HG03460 (cell line): ENCODE results near the gene HERPUD1.
"Not testable (repeated sequence)": the region's sequence is repeated elsewhere in the genome, so short reads cannot be mapped to it uniquely, and the experiment has no call there.

ENCODE experiments used
- ATAC-seq: cut with Tn5 transposase; IDR thresholded peaks from one replicate; pipeline ENCODE4 v1.9.1; 2021; ENCODE audit not compliant: unreplicated experiment

HERPUD1 gene

DNA sequence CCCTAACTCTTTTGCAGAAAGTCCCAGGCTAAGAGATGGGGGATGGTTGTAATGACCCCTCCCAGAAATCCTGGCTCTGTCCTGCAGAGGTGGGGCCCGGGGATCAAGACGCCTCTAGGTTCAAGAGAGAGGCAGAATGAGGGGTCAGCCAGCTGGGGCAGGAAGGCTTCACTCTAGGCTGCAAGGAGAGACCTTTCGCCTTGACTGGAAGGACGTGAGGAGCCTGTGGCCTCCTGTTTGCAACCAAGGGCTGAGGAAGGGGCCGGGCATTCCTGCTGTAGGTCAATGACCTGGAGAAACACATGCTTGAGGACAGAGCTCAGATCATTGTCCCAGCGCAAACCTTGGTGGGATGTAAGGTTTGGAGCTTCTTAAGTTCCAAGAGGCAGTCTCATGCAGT lies 21.1 kb downstream of the HERPUD1 start:
- no peak for ATAC-seq

DNA sequence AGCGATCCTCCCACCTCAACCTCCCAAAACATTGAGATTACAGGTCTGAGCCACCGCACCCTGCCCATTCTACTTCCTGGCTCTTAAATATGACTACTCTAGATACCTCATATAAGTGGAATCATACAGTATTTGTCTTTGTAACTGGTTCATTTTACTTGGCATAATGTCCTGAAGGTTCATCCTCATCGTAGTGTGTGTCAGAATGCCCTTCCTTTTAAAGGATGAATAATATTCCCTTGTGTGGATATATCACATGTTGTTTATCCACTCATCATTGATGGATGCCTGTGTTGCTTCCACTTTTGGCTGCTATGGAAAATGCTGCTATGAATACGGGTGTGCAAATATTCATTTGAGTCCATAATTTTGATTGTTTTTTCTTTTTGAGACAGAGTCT lies 24.1 kb downstream of the HERPUD1 start:
- ATAC-seq, result no peak

DNA sequence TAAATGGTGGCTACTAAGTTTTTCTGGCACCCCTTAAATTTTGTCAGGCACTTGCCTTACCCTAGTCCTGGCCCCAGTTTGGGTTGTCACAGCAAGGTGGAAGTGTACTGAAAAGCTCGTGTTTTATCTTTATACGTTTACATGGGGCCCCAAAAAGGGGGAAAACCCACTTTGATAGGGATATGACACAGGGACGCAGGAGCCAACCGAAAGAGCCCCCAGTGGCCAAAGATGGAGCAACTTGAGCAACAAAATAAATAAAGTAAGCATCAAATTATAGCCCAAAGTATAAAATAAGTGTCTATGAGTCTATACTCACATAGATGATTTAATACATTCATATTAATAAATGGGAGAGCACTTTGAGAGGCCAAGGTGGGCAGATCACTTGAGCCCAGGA lies 24.8 kb downstream of the HERPUD1 start:
- no peak for ATAC-seq

DNA sequence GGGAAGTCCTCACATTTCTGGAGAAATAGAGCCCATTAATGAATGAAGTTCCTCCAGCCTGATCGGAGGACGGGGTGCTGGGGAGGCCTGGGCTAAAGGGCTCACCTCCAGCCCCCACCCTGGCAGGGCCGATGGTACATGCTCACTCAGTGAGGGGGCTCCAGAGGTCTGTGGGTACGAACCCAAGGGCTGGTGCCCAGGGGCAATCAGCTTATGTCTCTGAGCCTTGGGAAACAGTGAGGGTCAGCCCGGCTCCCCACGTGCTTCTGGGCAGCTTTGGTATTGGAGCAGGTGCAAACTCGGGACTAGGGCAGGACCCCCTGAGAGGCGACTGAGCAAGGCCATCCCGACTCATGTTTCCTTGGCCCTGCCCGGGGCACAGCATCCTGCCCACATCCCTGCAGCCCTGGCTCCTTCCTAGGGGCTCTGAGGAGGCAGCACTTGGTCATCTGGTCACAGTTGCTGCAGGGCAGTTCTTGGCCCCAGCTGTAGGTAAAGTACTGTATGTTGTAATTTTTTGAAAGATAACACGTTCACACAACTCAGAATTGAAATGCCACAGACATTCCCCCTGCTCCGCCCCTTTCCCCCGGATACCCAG lies 28.8 kb downstream of the HERPUD1 start:
- ATAC-seq, result no peak

DNA sequence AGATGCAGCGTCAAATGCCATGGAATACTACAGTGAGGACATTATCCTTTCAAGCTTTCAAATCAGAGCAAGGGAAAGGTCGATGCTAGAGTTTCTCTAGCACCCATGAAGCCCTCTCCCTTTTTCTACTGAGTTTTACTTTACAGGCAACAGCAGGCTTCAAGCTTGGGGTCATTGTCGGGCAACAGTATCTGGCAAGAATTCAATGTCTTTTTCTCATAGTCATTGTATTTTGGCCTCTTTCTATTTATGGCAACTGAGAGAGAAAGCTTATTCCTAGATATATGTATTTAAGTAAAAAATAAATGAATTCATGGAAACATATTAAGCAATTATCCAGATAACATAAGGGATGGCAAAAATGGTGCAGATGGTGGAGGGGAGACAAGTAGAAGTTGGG lies 29.4 kb downstream of the HERPUD1 start:
- no peak for ATAC-seq

DNA sequence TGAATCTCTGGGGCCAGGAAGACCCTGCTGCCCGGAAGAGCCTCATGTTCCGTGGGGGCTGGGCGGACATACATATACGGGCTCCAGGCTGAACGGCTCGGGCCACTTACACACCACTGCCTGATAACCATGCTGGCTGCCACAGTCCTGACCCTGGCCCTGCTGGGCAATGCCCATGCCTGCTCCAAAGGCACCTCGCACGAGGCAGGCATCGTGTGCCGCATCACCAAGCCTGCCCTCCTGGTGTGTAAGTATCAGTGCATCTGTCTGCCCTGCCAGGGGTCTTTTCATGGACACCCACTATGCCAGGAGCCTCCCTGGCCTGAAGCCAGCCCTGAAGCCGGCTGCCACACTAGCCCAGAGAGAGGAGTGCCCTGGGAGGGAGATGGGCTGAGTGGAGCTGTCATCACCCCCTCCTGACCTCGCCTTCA lies 29.9 kb downstream of the HERPUD1 start, which contains the start of gene CETP:
CETP (plus strand) TSS at position 100 of the 431 bp plus-strand sequence; CDS start at position 130, 30 bp downstream.
- no peak for ATAC-seq

- ATAC-seq, result no peak
Measured at GRCh38 chr16:56964243-56965148, 32.6 kb downstream of the HERPUD1 start.

GRCh38 chr16:56965149-56966092 lies 33.5 kb downstream of the HERPUD1 start:
- ATAC-seq, result no peak

- ATAC-seq, result no peak
Measured at GRCh38 chr16:56966093-56966475, 34.1 kb downstream of the HERPUD1 start.

GRCh38 chr16:56967733-56968132 lies 35.8 kb downstream of the HERPUD1 start:
- ATAC-seq, result no peak

- no peak for ATAC-seq
Measured at GRCh38 chr16:56969769-56970168, 37.8 kb downstream of the HERPUD1 start.

DNA sequence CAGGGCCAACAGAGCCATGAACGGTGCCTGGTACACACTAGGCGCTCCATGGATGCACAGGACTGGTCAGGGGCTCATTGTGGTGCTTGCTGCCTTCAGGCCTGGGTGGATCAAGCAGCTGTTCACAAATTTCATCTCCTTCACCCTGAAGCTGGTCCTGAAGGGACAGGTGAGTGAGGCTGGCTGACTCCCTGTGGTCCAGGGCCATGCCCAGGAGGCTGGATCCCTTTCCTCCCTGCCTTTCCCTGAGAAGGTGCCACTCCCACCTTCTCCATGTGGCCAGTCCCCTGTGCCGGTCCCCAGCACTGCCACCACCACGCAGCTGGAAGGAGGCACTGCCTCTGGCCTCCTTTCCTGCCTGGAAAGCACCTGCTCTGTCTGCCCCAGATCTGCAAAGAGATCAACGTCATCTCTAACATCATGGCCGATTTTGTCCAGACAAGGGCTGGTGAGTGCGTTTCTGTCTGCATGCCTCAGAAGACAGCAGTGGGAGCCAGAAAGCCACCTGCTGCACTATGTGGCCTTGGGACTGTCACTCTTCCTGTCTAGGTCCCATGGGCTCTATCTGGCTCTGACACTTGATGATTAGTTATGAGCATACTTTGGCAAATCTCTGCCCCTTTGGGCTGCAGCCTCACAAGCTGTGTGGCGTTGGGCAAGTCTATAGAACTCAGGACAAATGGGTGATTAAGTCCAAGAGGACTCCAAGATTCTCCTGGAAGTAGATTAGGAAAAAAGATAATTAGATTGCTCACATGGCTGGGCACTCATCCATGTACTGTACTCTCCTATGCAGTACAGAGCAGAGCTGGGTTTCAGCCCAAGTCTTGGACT lies 39.2 kb downstream of the HERPUD1 start:
- peak; percentile 82 for ATAC-seq

DNA sequence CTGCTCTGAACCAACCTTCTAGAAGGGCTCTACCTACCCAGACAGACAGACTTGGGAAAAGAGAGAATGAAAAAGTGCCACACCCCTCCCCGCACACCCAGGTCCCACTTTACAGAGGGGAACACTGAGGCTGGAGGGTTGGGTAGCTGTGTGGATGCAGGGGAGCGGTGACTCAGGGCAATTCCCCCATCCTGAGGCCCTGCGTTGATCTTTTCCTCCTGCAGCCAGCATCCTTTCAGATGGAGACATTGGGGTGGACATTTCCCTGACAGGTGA lies 39.8 kb downstream of the HERPUD1 start:
- ATAC-seq, result no peak

DNA sequence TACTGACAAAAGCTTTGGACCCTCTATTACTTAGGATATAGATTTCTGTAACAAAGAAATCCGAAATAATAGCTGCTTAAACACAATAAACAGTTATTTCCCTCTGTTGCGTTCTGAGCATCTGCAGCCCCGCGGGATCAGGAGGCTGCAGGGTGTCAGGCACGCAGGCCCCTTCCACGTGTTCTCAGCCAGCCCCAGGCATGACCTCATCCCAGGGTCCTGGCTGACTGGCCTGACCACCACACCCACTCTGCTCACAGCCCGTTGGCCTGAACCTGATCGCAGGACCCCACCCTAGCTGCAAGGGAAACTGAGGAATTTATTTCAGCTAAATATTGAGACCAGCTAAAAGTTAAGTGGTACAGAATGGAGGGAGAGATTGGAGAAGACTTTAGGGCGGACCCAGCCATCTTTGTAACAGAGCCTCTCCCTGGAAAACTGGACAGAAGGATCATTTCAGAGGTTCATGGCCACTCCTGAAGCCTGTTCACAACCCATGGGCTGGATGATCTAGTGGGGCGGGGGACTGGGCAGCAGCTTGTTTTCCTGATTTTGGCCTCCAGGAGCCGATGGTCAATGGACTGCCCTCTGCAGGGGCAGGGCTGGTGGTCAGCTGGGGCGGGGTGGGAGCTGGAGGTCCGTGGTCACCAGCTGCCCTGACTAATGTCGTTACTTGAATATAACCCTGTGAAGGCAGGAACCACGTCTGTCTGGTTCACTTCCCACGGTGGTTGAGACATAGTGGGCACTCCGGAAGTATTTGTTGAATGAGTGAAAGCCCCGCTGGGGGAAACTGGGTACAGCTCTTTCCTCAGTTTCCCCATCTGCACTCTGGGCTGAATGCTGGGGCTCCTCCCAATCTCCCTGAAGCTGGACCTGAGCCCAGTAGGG lies 40.7 kb downstream of the HERPUD1 start:
- no peak for ATAC-seq

GRCh38 chr16:56973294-56973689 lies 41.4 kb downstream of the HERPUD1 start:
- ATAC-seq, result no peak

GRCh38 chr16:56973899-56974298 lies 42.0 kb downstream of the HERPUD1 start:
- not testable (repeated sequence) for ATAC-seq

GRCh38 chr16:56974549-56975300 lies 42.8 kb downstream of the HERPUD1 start:
- ATAC-seq, result no peak

DNA sequence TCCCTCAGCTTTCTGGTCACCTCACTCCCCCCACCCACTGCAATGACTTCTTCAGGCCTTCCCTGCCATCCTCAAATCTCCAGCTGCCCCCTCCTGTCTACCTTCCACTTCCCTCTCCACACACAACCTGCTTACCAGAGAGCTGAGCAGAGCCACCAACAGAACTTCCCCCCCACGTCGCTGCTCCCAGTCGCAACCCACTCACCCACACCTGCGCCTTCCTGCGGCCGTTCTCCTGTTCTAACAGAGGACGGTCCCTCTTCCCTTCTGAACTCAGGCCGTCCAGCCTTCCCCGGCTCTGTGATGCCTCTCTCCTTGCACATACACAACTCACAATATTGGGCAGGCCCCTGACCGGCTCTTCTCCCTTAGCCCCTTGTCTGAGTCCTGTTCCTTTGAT lies 43.8 kb downstream of the HERPUD1 start:
- ATAC-seq, result no peak

DNA sequence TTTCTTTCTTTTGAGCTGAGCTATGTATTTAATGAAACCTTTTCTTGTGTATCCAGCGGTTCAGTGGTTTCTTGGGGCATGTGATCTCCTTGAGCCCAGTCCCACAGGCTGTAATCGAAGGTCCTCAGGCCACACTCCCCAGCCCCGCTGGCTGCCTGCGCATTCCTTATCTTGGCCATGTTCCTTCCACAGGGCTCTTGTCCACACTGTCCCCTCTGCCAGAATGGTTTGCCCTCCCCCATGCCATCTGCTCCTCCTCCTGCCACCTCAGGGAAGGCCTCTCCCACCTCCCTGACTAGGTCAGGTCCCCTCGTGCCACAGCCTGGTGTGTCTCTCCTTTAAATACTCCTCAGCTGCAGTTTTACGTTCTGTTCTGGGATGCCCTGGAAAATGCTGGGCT lies 45.3 kb downstream of the HERPUD1 start:
- no peak for ATAC-seq
